ENCODE results near the gene AMFR. TPM values are rescaled to one million over a fixed set of nuclear protein-coding genes. Genes with fewer than 3 reads are reported as not detected.
A peak's percentile ranks its signal among the peaks of the same experiment; 100 is the strongest.

AMFR gene
- total and polyA plus RNA-seq, 4 donors: 43.3 to 309 (median 98.4) TPM

DNA sequence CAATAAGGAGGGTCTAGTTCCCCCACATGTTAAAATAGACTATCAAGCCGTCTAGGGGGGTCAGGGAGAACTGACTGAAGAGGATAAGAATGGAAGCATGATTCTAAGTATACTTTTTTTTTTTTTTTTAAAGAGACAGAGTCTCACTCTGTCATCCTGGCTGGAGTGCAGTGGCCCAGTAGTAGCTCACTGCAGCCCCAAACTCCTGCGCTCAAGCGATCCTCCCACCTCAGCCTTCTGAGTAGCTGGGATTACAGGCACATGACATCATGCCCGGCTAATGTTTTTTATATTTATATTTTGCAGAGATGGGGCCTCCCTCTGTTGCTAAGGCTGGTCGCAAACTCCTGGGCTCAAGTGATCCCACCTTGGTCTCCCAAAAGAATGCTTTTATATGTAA, 14.2 kb downstream of the AMFR start:
- no peaks in the 10 kb centered on the region for H3K9me3 ChIP-seq (ENCODE audit: control insufficient read depth in 4 of 4, low read length in 3 of 4)
- no peak for DNase-seq (ENCODE audit: low spot score)
- H3K27ac ChIP-seq (ENCODE audit: low read depth in 1 of 2, low read length in 2 of 2): no peak overlapping the region
- H3K27me3 ChIP-seq (ENCODE audit: control insufficient read depth in 4 of 4, insufficient read depth in 4 of 4, low read length in 3 of 4): no peaks in the 10 kb centered on the region
- no peak overlapping the region for H3K4me3 ChIP-seq (ENCODE audit: low read depth in 1 of 3, low read length in 3 of 3)
- peaks cover 2 to 19% (median 12%) of the 10 kb centered on the region in 4 donors for H3K36me3 ChIP-seq (ENCODE audit: control insufficient read depth in 4 of 4, insufficient read depth in 3 of 4, low read depth in 1 of 4, low read length in 3 of 4)
- H3K4me1 ChIP-seq (ENCODE audit: control insufficient read depth in 4 of 4, insufficient read depth in 4 of 4, low read length in 3 of 4): peaks cover 6 to 32% (median 20%) of the 10 kb centered on the region in 4 donors
- no peak overlapping the region for H3K9ac ChIP-seq (ENCODE audit: low read depth in 1 of 2, low read length in 2 of 2)
- 89% methylated on average over 5 of the region's 5 CpGs for WGBS
- TF ChIP-seq, protein P1, sequence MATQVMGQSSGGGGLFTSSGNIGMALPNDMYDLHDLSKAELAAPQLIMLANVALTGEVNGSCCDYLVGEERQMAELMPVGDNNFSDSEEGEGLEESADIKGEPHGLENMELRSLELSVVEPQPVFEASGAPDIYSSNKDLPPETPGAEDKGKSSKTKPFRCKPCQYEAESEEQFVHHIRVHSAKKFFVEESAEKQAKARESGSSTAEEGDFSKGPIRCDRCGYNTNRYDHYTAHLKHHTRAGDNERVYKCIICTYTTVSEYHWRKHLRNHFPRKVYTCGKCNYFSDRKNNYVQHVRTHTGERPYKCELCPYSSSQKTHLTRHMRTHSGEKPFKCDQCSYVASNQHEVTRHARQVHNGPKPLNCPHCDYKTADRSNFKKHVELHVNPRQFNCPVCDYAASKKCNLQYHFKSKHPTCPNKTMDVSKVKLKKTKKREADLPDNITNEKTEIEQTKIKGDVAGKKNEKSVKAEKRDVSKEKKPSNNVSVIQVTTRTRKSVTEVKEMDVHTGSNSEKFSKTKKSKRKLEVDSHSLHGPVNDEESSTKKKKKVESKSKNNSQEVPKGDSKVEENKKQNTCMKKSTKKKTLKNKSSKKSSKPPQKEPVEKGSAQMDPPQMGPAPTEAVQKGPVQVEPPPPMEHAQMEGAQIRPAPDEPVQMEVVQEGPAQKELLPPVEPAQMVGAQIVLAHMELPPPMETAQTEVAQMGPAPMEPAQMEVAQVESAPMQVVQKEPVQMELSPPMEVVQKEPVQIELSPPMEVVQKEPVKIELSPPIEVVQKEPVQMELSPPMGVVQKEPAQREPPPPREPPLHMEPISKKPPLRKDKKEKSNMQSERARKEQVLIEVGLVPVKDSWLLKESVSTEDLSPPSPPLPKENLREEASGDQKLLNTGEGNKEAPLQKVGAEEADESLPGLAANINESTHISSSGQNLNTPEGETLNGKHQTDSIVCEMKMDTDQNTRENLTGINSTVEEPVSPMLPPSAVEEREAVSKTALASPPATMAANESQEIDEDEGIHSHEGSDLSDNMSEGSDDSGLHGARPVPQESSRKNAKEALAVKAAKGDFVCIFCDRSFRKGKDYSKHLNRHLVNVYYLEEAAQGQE (IDR thresholded peaks at IDR 0.05): no peak
- no peak for TF ChIP-seq RXRA (IDR thresholded peaks at IDR 0.05)
- TF ChIP-seq HNF4A (conservative IDR thresholded peaks at IDR 0.05): no peak
- TF ChIP-seq, protein P2, sequence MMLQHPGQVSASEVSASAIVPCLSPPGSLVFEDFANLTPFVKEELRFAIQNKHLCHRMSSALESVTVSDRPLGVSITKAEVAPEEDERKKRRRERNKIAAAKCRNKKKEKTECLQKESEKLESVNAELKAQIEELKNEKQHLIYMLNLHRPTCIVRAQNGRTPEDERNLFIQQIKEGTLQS (IDR thresholded peaks at IDR 0.05): no peak
- TF ChIP-seq, protein P3, sequence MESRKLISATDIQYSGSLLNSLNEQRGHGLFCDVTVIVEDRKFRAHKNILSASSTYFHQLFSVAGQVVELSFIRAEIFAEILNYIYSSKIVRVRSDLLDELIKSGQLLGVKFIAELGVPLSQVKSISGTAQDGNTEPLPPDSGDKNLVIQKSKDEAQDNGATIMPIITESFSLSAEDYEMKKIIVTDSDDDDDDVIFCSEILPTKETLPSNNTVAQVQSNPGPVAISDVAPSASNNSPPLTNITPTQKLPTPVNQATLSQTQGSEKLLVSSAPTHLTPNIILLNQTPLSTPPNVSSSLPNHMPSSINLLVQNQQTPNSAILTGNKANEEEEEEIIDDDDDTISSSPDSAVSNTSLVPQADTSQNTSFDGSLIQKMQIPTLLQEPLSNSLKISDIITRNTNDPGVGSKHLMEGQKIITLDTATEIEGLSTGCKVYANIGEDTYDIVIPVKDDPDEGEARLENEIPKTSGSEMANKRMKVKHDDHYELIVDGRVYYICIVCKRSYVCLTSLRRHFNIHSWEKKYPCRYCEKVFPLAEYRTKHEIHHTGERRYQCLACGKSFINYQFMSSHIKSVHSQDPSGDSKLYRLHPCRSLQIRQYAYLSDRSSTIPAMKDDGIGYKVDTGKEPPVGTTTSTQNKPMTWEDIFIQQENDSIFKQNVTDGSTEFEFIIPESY (IDR thresholded peaks at IDR 0.05): no peak
- TF ChIP-seq SP1 (IDR thresholded peaks at IDR 0.05): no peak
- TF ChIP-seq NR2F2 (IDR thresholded peaks at IDR 0.05): no peak
- TF ChIP-seq RAD21 (IDR thresholded peaks at IDR 0.05): no peak
- TF ChIP-seq, protein P4, sequence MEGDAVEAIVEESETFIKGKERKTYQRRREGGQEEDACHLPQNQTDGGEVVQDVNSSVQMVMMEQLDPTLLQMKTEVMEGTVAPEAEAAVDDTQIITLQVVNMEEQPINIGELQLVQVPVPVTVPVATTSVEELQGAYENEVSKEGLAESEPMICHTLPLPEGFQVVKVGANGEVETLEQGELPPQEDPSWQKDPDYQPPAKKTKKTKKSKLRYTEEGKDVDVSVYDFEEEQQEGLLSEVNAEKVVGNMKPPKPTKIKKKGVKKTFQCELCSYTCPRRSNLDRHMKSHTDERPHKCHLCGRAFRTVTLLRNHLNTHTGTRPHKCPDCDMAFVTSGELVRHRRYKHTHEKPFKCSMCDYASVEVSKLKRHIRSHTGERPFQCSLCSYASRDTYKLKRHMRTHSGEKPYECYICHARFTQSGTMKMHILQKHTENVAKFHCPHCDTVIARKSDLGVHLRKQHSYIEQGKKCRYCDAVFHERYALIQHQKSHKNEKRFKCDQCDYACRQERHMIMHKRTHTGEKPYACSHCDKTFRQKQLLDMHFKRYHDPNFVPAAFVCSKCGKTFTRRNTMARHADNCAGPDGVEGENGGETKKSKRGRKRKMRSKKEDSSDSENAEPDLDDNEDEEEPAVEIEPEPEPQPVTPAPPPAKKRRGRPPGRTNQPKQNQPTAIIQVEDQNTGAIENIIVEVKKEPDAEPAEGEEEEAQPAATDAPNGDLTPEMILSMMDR (IDR thresholded peaks at IDR 0.05; ENCODE audit: low read depth, low read length, missing input control): no peak
- no peak for TF ChIP-seq JUND (IDR thresholded peaks at IDR 0.05)
- no peak for TF ChIP-seq HNF4G (IDR thresholded peaks at IDR 0.05)
- no peak for TF ChIP-seq FOXA2 (IDR thresholded peaks at IDR 0.05)
- TF ChIP-seq TAF1 (conservative IDR thresholded peaks at IDR 0.05): no peak

DNA sequence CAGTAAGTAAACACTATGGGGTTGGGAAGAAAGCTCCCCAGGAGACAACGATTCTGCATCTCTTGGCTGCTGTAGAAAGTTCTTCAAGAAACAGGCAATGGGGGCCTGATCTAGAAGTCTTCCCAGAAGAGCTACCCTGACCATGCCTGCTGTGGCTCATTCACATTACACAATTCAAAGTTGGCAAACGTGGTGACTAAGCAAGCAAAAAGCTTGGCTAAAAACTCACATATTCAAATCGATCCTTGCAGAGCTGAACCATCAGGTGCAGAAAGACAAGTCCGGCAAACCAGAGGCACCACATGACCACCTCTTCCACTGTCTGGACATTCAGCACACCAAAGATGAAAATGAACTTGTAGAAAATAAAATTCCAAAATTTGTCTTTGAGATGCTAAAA, 16.1 kb downstream of the AMFR start:
- Histone ChIP-seq H3K9ac (ENCODE audit: low read depth in 1 of 2, low read length in 2 of 2) (no peak overlapping the region), H3K4me1 (ENCODE audit: control insufficient read depth in 4 of 4, insufficient read depth in 4 of 4, low read length in 3 of 4) (peaks cover 6 to 31% (median 20%) of the 10 kb centered on the region in 4 donors), H3K27ac (ENCODE audit: low read depth in 1 of 2, low read length in 2 of 2) (peak overlapping the region; percentile 85 to 95), H3K4me3 (ENCODE audit: low read depth in 1 of 3, low read length in 3 of 3) (no peak overlapping the region), H3K27me3 (ENCODE audit: control insufficient read depth in 4 of 4, insufficient read depth in 4 of 4, low read length in 3 of 4) (no peaks in the 10 kb centered on the region), H3K36me3 (ENCODE audit: control insufficient read depth in 4 of 4, insufficient read depth in 3 of 4, low read depth in 1 of 4, low read length in 3 of 4) (peaks cover 2 to 33% (median 21%) of the 10 kb centered on the region in 4 donors), H3K9me3 (ENCODE audit: control insufficient read depth in 4 of 4, low read length in 3 of 4) (no peaks in the 10 kb centered on the region)
- no peak for DNase-seq (ENCODE audit: low spot score)
- 21% methylated on average over 4 of the region's 4 CpGs for WGBS
- TF ChIP-seq JUND (IDR thresholded peaks at IDR 0.05) (peak; percentile 59 to 81), FOXA1 (IDR thresholded peaks at IDR 0.05) (peak; percentile 22), RXRA (IDR thresholded peaks at IDR 0.05) (peak; percentile 37 to 61), HNF4A (conservative IDR thresholded peaks at IDR 0.05) (peak; percentile 51 to 68), NR2F2 (IDR thresholded peaks at IDR 0.05) (no peak), YY1 (IDR thresholded peaks at IDR 0.05) (peak; percentile 53)
- TF ChIP-seq, protein P5, sequence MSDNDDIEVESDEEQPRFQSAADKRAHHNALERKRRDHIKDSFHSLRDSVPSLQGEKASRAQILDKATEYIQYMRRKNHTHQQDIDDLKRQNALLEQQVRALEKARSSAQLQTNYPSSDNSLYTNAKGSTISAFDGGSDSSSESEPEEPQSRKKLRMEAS (IDR thresholded peaks at IDR 0.05): peak; percentile 64
- TF ChIP-seq, protein P2 (IDR thresholded peaks at IDR 0.05): peak; percentile 74
- TF ChIP-seq, protein P4 (IDR thresholded peaks at IDR 0.05; ENCODE audit: low read depth, low read length, missing input control): no peak
- TF ChIP-seq, protein P1 (IDR thresholded peaks at IDR 0.05): no peak

All from liver (tissue), 9 donors.